ENCODE results near the gene RNF213.
"Not testable (repeated sequence)": the region's sequence is repeated elsewhere in the genome, so short reads cannot be mapped to it uniquely, and the experiment has no call there.

The RNF213 gene

DNA sequence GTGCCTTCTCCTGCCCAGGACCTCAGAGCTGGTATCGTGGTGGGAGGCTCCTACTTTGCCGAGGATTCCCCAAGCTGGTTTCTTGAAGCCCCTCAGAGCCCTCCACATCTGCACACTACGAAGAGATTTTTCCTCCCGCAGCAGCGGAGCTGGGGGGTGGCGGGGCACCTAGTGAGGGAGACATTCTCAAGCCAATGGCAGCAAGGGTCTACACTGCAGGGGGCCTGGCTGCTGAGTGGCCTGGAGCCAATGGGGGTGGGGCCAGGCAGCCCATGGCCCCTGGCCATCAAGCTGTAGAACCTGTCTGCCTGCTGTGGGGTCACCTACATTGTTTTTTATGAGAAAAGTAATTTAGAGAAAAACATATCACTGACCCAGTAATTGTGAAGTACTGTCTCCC lies 35.4 kb upstream of the RNF213 start:
- no peak for DNase-seq

DNA sequence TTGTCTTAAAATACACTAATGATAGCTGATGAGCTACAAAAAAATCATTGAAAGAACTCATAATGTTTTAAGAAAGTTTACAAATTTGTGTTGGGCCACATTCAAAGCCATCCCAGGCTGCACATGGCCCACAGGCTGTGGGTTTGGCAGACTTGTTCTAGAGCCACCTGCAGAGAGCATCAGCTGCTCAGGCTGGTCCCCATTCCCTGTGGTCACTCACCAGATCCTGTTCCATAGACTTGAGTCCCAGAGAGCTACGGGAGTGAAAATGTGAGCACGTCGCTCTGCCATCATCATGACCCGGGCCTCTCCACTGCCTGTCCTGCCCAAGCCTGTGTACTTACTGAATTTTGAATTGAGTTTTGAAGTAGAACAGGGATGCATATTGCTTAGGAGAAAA lies 33.5 kb upstream of the RNF213 start:
- no peak for DNase-seq

DNA sequence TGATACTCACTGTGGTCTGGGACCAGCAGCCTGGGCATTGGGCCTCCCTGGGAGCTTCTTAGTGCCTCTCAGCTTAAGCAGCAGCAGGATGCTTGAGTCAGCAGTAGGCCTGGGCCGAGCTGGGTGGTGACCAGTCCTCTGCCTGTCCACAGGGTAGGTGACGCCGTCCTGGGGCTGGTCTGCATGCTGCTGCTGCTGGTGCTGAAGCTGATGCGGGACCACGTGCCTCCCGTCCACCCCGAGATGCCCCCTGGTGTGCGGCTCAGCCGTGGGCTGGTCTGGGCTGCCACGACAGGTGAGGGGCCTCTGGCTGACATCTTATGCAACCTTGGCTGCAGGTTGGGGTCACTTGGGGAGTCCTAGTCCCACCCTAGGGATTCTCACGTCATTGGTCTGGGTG lies 33.0 kb upstream of the RNF213 start:
- DNase-seq: no peak

DNA sequence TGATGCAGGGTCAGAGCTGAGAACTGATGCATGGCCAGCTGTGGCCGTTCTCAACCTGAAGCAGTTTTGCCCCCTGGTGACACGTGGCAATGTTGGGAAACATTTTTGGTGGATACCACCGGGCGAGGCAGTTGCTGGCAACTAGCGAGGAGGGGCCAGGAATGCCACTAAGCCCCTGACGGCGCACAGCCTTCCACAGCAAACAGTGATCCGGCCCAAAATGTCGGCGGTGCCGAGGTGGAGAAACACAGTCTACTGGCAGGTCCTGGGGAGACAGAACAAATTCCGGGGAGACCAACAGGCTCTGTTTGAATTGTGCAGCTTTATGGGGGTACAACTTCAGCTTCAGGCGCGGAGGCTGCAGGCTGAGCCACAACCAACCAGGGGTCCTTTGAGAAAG lies 32.2 kb upstream of the RNF213 start:
- no peak for DNase-seq

DNA sequence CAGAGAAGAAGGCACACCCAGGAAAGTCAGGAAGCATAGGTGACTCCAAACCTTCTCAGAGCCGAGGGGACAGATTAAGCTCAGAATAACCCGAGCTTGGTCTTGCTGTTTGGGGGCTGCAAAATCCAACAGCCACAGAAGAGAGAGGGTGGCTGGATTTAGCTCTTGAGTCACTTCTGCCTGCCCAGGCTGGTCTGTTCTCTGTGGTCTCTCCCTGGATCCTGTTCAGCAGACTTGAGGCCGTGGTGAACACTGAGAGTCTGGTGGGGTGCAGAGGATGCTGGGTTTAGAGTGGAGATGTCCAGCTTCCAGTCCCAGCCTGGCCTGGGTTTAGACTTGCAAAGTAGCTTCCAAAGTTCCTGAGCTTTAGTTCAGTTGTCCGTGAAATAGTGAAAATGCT lies 31.6 kb upstream of the RNF213 start:
- no peak for DNase-seq

DNA sequence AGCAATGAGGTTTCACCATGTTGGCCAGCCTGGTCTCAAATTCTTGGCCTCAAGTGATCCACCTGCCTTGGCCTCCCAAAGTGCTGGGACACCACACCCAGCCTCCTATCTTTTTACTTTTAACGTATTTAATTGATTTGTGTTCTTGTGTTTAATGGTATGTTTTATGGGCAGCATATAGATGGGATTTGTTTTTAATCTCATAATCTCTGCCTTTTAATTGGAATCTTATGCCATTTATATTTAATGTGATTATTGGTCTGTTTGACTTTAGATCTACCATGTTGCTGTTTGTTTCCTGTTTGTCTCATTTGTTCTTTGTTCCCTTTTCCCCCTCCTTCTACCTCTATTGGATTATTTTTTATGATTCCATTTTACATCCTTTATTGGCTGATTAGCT lies 28.2 kb upstream of the RNF213 start:
- DNase-seq: no peak

DNA sequence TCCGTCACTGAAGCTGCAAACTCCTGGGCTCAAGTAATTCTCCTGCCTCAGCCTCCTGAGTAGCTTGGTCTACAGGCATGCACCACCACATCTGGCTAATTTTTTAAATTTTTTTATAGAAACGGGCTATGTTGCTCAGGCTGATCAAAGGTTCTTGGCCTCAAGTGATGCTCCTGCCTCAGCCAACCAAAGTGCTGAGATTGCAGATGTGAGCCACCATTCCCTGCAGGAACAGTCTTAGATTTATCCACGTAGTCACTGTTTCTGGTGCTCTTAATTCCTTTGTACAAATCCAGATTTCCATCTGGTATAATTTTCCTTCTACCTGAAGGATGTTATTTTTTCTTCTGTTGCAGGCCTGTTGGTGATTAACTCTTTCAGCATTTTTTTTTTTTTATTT lies 27.4 kb upstream of the RNF213 start:
- DNase-seq: no peak

DNA sequence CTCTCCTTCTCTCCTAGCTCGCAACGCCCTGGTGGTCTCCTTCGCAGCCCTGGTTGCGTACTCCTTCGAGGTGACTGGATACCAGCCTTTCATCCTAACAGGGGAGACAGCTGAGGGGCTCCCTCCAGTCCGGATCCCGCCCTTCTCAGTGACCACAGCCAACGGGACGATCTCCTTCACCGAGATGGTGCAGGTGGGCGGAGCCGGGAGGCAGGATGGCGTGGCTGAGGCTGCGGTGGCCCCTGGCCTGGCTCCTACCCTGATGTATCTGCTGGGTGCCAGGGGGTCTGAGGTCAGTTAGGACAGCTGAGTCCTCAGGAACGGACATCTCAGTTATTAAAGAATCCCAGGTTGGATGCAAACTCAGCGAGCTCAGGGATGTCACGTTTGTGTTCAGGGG lies 23.7 kb upstream of the RNF213 start:
- no peak for DNase-seq

DNA sequence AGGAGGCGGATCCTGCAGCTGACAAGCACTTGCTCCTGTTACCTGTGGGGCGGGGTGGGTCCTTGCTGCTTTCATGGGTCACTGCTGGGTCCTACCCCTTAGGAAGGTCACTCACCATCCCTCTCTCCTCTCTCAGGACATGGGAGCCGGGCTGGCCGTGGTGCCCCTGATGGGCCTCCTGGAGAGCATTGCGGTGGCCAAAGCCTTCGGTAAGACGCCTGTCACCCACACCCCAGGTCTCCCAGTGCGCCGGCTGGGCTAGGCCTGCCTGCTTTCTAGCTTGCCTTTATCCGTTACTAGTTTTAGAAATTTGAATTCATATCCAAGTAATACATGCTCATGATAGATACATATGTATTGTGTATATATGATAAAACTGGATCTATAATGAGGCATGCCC lies 23.3 kb upstream of the RNF213 start:
- no peak for DNase-seq

DNA sequence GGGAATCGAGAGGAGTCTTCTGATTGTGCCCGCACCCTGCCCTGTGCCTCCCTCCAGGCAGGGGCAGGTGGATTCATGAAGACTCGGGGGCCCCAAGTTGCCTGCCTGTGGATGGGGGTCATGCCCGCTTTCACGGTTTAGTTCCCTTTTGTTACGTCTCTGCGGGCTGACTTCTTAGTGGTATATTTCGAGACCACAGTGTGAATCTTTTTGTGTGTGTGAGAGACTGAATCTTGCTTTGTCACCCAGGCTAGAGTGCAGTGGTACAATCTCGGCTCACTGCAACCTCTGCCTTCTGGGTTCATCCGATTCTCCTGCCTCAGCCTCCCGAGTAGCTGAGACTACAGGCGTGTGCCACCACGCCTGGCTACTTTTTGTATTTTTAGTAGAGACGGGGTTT lies 18.1 kb upstream of the RNF213 start:
- no peak for DNase-seq

DNA sequence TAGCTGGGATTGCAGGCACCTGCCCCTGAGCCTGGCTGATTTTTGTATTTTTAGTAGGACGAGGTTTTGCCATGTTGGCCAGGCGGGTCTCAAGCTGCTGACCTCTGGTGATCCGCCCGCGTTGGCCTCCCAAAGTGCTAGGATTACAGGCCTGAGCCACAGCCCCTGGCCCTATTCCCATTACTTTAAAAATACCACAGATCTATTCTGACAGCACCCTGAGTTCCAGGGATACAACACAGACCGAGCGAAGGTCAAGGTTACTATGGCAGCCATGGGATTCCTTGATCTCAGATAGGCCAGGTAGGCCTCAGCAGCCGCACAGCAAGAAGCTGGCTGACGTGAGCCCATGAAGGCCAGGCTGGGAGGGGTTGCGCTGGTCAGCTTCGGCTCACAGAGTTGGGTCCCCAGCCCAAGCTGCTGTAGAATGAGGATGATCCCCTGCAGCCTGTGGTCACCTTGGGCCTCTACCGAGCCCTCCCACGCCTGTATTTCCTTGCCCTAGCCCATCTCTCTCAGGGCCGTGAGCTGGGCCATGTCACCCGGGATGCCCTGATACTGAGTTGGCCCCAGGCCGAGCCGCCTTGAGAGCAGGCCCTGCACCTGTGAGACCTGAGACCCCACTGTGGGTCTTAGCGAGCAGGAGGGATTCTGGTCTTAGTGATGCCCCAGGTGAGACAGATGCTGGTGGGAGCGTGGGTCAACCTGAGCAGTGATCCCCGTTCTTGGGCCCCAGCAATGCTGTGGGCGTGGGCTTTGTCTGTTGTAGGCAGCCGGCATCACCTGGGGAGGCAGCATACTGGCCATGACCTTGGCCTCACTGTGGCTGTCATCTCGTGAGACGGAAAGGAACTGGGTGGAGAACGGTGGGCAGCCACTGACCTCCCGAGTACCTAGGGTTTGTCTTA lies 16.9 kb upstream of the RNF213 start:
- DNase-seq: no peak

DNA sequence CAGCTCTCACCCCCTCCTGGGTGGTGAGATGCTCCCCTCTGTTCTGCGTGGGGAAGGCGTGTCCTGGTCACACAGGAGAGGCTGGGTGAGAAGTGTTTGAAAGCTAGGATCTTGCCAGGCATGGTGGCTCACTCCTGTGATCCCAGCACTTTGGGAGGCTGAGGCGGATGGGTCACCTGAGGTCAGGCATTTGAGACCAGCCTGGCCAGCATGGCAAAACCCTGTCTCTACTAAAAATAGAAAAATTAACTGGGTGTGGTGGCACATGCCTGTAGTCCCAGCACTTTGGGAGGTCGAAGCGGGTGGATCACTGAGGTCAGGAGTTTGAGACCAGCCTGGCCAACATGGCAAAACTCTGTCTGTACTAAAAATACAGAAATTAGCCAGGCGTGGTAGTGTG lies 16.2 kb upstream of the RNF213 start:
- not testable (repeated sequence) for DNase-seq

DNA sequence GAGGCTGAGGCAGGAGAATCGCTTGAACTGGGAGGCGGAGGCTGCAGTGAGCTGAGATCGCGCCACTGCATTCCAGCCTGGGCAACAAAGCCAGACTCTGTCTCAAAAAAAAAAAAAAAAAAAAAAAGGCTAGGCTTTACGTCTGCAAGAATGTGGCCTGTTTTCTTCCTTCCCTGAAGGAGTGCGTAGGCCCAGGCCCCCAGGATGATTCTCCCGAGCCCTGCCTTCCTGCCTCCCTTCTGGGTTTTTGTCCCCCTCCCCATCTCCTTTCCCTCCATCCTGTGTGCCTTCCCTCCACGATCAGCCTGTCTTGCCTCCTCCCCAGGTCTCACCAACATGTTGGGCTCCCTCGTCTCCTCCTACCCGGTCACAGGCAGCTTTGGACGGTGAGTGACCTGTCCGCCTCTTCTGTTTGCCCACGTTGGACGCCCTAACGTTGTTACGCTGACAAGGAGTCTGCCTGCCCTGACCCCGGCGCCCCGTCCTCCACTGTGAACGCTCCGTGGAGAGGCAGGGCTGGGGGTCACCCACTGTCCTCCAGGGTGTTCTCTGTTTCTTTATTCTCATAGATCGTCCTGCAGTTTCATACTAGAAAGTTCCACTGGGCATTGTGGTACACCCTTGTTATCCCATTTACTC lies 15.7 kb upstream of the RNF213 start:
- DNase-seq: no peak

DNA sequence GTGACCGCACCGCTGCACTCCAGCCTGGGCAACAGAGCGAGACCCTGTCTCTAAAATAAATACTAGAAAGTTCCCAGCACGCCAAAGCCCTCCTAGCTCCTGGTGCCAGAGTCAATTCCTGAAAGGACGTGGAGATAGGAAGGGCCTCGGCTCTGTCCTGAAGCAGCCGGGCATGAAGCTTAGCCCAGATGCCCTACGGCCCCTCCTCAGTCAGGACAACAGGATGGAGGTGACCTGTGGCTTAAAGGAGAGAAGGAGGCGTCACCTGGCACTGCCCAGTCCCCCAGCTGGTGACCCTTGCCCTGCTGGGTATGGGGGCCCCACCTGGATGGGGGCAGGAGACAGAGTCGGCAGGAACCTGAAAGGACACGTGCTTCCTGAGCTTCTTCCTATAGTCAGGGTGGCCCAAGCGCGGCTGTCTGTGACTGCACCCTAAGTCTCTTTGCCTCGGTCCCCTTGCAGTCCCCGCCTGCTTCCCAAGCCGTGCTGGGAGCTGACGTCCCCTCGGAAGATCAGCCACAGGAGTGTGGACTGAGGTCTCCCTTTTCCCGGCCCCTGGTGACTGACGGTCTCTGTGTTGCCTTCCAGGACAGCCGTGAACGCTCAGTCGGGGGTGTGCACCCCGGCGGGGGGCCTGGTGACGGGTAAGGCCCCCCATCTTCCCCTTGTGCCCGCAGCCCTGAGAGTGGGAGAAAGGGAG lies 14.9 kb upstream of the RNF213 start:
- DNase-seq: no peak

DNA sequence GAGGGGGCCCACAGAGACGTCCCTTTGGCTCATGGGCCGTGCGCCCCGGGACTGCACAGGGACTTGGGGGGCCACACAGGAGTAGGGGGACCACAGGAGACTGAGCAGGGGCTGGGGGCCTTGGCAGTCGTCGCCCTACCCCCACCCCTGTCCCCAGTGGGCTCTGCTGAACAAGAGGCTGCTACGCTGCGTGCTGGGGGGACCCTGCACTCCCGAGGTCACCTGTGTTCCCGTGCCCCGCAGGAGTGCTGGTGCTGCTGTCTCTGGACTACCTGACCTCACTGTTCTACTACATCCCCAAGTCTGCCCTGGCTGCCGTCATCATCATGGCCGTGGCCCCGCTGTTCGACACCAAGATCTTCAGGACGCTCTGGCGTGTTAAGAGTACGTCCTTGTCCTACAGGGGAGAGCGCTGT lies 14.4 kb upstream of the RNF213 start:
- no peak for DNase-seq

DNA sequence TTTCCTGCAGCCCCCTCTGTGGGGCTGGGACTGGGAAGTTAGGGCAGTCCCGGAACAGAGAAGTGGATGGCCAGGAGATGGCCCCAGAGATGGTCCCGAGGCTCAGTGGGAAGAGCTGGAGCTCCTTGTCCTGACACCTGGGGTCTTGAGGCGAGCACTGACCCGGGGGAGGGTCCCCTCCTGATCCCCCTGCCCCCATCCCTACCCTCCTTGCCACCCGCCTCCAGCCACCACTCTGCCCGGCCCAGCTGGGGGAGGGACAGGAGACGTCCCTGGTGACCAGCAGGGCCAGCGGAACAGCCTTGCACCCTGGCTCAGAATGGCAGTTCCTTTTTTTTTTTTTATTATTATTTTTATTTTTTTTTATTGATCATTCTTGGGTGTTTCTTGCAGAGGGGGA lies 13.9 kb upstream of the RNF213 start:
- DNase-seq: no peak

DNA sequence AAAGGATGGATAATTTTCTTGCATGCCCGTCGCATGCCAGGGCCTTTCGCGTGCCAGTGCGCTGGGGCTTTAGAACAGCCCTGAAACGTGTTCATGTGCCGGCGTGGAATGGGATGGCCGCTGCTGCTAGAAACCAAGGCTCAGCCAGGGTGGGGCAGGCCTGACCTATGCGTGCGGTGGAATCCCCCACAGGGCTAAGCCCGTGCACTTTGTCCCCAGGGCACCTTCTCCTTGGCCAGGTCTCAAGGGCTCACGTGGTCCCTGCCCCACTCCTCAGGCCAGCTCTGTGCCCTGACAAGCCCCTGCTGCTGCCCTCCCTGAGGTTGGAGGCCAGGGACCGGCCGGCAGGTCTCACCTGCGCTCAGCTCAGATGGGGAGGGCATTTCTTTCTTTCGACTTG lies 13.1 kb upstream of the RNF213 start:
- DNase-seq: no peak

DNA sequence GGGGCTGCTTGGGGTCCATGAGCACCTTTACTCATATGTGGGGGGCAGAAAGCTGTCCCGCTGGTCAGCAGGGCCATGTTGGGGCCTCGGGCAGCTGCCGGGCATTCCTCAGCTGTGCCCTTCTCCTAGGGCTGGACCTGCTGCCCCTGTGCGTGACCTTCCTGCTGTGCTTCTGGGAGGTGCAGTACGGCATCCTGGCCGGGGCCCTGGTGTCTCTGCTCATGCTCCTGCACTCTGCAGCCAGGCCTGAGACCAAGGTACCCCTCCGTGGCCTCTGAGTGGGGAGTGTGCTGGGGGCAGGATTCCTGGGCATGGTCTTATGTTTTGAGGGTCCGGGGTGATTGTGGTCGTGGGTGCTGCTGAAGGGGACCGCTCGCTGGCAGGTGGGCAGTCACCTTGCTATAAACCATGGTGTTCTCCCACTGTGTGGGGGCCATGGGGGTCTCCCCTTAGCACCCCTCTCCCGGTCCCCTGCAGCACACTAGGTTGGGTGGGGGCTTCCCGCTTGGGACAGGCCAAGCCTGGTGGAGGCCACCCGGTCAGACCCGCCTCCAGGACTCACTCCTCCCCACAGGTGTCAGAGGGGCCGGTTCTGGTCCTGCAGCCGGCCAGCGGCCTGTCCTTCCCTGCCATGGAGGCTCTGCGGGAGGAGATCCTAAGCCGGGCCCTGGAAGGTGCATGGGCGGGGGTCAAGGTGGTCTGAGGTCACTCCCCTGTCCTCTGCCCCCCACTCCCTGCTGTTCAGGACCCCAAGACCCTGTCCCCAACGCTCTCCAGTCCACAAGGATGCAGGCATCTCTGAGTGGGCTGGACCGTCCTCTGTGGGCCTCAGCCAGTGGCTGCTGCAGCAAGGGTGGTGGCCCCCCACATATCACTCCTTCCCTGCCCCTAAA lies 12.4 kb upstream of the RNF213 start:
- DNase-seq: no peak

DNA sequence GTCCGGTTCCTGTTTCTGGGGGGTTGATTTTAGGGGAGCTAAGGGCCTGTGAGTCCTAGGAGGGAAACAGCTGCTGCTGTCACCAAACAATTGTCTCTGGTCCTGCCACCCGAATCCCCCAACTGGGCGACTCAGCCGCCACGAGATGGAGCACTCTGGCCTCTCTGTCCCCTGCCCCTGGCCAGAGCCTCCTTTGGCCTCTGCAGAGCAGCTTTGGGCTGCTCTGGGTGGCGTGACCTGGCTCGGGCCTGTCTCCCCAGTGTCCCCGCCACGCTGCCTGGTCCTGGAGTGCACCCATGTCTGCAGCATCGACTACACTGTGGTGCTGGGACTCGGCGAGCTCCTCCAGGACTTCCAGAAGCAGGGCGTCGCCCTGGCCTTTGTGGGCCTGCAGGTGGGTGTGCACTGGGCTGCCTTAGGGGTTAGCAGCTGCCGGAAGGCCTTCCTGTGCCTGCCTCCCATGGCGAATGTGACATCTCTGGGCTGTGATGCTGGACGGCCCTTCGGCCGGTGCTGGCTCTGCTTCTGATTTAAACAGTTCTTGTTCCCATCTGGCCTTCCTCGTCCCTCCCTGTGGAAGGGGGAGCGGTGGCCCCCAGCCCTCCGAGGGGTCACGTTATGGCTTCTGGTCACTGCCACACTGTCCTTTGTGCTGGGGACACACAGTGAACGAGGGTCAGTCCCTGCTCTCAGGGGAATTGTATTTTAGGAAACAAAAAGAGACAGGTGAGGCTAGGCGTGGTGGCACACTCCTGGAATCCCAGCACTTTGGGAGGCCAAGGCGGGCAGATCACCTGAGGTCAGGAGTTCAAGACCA lies 11.6 kb upstream of the RNF213 start:
- no peak for DNase-seq

DNA sequence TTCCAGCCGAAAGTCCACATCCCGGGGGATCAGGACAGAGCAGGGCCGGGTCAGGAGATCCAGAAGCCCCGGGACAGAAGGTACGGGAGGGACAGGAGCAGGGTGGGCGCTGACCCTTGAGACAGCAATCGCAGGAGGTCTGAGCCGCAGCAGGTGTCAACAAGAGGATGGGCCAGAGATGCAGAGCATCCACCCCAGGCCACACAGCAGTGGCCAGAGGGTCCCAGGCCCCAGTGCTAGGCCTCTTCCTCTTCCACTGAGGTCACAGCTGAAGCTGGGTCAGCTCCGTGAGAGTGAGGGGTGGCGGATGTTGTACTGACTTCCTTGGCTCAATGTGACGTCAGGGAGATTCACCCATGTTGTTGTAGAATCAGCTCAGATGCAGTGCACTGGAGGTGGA lies 8.7 kb upstream of the RNF213 start:
- DNase-seq: no peak

DNA sequence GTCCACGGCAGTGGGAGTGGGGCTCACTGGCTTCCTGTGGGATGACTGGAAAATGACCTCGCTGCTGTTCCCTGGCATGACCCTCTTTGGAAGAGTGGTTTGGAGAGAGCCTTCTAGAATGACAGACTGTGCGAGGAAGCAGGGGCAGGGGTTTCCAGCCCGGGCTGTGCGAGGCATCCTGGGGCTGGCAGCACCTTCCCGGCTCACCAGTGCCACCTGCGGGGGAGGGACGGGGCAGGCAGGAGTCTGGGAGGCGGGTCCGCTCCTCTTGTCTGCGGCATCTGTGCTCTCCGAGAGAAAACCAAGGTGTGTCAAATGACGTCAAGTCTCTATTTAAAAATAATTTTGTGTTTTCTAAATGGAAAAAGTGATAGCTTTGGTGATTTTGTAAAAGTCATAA lies 7.8 kb upstream of the RNF213 start:
- peak; percentile 88 for DNase-seq
